NCI-H2081 treated with DMSO at 0.1 percent for 48 hours (cell line): Measurements from ENCODE around the gene MAP3K13.
"Not testable (repeated sequence)": the region's sequence is repeated elsewhere in the genome, so short reads cannot be mapped to it uniquely, and the experiment has no call there.

Source experiments
- DNase-seq: peaks from one replicate; lab custom pipeline; 2025; lab: John Stamatoyannopoulos, UW

Gene MAP3K13

GRCh38 chr3:185399737-185400667 is 37.1 kb downstream of the MAP3K13 start:
- DNase-seq = no peak

- DNase-seq = no peak
Measured at GRCh38 chr3:185400866-185401265, 37.9 kb downstream of the MAP3K13 start.

GRCh38 chr3:185401319-185401955 is 38.5 kb downstream of the MAP3K13 start:
- DNase-seq = peak; percentile 100

GRCh38 chr3:185402561-185402960 is 39.6 kb downstream of the MAP3K13 start:
- peak; percentile 94 for DNase-seq

GRCh38 chr3:185403002-185403401 is 40.1 kb downstream of the MAP3K13 start:
- no peak for DNase-seq

GRCh38 chr3:185405243-185405642 is 42.3 kb downstream of the MAP3K13 start:
- DNase-seq = no peak

- no peak for DNase-seq
Measured at GRCh38 chr3:185405664-185406063, 42.7 kb downstream of the MAP3K13 start.

GRCh38 chr3:185406121-185406620 is 43.2 kb downstream of the MAP3K13 start:
- DNase-seq = peak; percentile 39

GRCh38 chr3:185409957-185410356 is 47.0 kb downstream of the MAP3K13 start:
- no peak for DNase-seq

- DNase-seq = no peak
Measured at GRCh38 chr3:185411133-185411532, 48.2 kb downstream of the MAP3K13 start.

GRCh38 chr3:185416513-185416912 is 53.6 kb downstream of the MAP3K13 start:
- no peak for DNase-seq

- DNase-seq = not testable (repeated sequence)
Measured at GRCh38 chr3:185418561-185418977, 55.6 kb downstream of the MAP3K13 start.

- peak; percentile 78 for DNase-seq
Measured at GRCh38 chr3:185420762-185421161, 57.8 kb downstream of the MAP3K13 start.

GRCh38 chr3:185421577-185422232 is 58.8 kb downstream of the MAP3K13 start:
- DNase-seq = no peak

GRCh38 chr3:185422677-185423076 is 59.7 kb downstream of the MAP3K13 start:
- no peak for DNase-seq

GRCh38 chr3:185423178-185423577 is 60.2 kb downstream of the MAP3K13 start:
- DNase-seq = no peak

- DNase-seq = no peak
Measured at GRCh38 chr3:185424435-185424834, 61.5 kb downstream of the MAP3K13 start.

GRCh38 chr3:185430375-185430774 is 67.4 kb downstream of the MAP3K13 start:
- DNase-seq = no peak

- DNase-seq = no peak
Measured at GRCh38 chr3:185439745-185440466, 77.0 kb downstream of the MAP3K13 start.

GRCh38 chr3:185442031-185442430 is 79.1 kb downstream of the MAP3K13 start:
- no peak for DNase-seq

GRCh38 chr3:185444329-185444728 is 81.4 kb downstream of the MAP3K13 start:
- no peak for DNase-seq

- DNase-seq = no peak
Measured at GRCh38 chr3:185448107-185448506, 85.2 kb downstream of the MAP3K13 start.
